SK-N-MC (cell line): ENCODE data around the gene APBA2.

ENCODE experiments used
- EZH2 ChIP-seq: fragments of 200-600 bp; sonication (generic); IDR thresholded peaks from one replicate; pipeline ENCODE4 v1.6.1; 2017; ENCODE audit warnings: antibody characterized with exemption
- FOXP2 ChIP-seq: optimal IDR thresholded peaks from 2 replicates; pipeline ENCODE3; 2011; ENCODE audit warnings: mild to moderate bottlenecking, moderate library complexity; ENCODE audit not compliant: insufficient read depth; ENCODE audit errors: extremely low read length, control extremely low read depth
- POLR2AphosphoS5 ChIP-seq: IDR thresholded peaks from 2 replicates; pipeline ENCODE4 v1.6.1; 2012; ENCODE audit warnings: mild to moderate bottlenecking, low read depth, low read length, borderline replicate concordance

DNA sequence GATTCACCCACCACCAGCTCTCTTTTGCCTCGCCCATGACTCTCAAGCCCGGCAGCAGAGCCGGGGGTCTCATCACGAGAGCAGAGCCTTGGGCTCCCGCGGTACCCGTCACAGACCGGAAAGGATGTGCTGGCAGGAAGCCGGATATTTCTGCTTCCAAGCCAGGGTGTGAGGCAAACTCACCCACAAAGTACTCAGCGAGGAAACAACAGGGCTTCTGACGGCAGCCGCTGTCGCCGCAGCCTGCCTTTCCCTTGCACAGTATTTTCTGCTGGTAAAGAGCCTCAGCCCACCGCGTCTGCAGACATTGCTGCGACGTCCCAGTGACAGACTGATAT is 263.9 kb downstream of the APBA2 start:
- TF ChIP-seq POLR2AphosphoS5 (no peak), EZH2 (no peak), FOXP2 (no peak)
